Activated CD8-positive, alpha-beta memory T cell treated with anti-CD3 and anti-CD28 coated beads, Interleukin-2, amount 50 U/mL, for 24 hours (primary cell): ENCODE data around the gene FADS3.

Experiments
- DNase-seq: peaks from one replicate; pipeline ENCODE4 v3.0.0-alpha.2; 2020; ENCODE audit errors: extremely low read depth

FADS3 gene

GRCh38 chr11:61837411-61838005, 53.8 kb downstream of the FADS3 start:
- no peak for DNase-seq

GRCh38 chr11:61836193-61836592, 55.2 kb downstream of the FADS3 start:
- no peak for DNase-seq

- no peak for DNase-seq
Measured at GRCh38 chr11:61834278-61835048, 56.9 kb downstream of the FADS3 start.

GRCh38 chr11:61833926-61834277, 57.4 kb downstream of the FADS3 start:
- no peak for DNase-seq

- no peak for DNase-seq
Measured at GRCh38 chr11:61833471-61833870, 57.9 kb downstream of the FADS3 start.

- DNase-seq, result no peak
Measured at GRCh38 chr11:61832754-61833153, 58.6 kb downstream of the FADS3 start.

- no peak for DNase-seq
Measured at GRCh38 chr11:61832207-61832606, 59.1 kb downstream of the FADS3 start.

- DNase-seq, result no peak
Measured at GRCh38 chr11:61830237-61831105, 60.9 kb downstream of the FADS3 start.

- DNase-seq, result no peak
Measured at GRCh38 chr11:61829806-61830205, 61.5 kb downstream of the FADS3 start.

GRCh38 chr11:61828629-61829407, 62.5 kb downstream of the FADS3 start:
- no peak for DNase-seq

GRCh38 chr11:61828379-61828628, 63.0 kb downstream of the FADS3 start:
- no peak for DNase-seq

- DNase-seq, result no peak
Measured at GRCh38 chr11:61827571-61828378, 63.6 kb downstream of the FADS3 start, which contains the start of gene FADS2. Gene FADS2 (plus strand): TSS chr11:61828300. CDS start chr11:61828391, 91 bp downstream.

- DNase-seq, result no peak
Measured at GRCh38 chr11:61826930-61827570, 64.3 kb downstream of the FADS3 start.
